Lung (tissue), 16 donors: Measurements from ENCODE around the gene CCT8. TPM values are rescaled to one million over a fixed set of nuclear protein-coding genes. Genes with fewer than 3 reads are reported as not detected.
A peak's percentile ranks its signal among the peaks of the same experiment; 100 is the strongest.

Experiments
- ATAC-seq: fragments of 200-7000 bp; cut with Tn5 transposase; one replicate; pipeline ENCODE4 v1.9.1; 2020; ENCODE audit warnings: moderate number of reproducible peaks; ENCODE audit not compliant: insufficient read depth, low FRiP score
- DNase-seq, 3 donors: peaks; one replicate each; pipeline ENCODE4 v3.0.0-alpha.2; 2013 to 2017
- H3K27ac ChIP-seq, 2 donors: one replicate each; pipeline ENCODE4 v1.5.1; 2013; ENCODE audit warnings: mild to moderate bottlenecking in 2 of 2, moderate library complexity in 2 of 2, control low read depth in 1 of 2, inconsistent platforms in 1 of 2, low read depth in 1 of 2, low read length in 1 of 2
- H3K27me3 ChIP-seq, 3 donors: one replicate each; pipeline ENCODE4 v1.5.1; 2013; ENCODE audit warnings: low read length in 2 of 3; ENCODE audit not compliant: control insufficient read depth in 3 of 3, insufficient read depth in 3 of 3
- H3K36me3 ChIP-seq, 4 donors: one replicate each; pipeline ENCODE4 v1.5.1; 2013; ENCODE audit warnings: low read length in 4 of 4, mild to moderate bottlenecking in 1 of 4, moderate library complexity in 1 of 4; ENCODE audit not compliant: control insufficient read depth in 4 of 4, insufficient read depth in 4 of 4
- H3K4me1 ChIP-seq, 5 donors: one replicate each; pipeline ENCODE4 v1.5.1; 2013; ENCODE audit warnings: low read length in 5 of 5, mild to moderate bottlenecking in 2 of 5, moderate library complexity in 1 of 5; ENCODE audit not compliant: control insufficient read depth in 5 of 5, insufficient read depth in 5 of 5
- H3K4me3 ChIP-seq: one replicate; pipeline ENCODE4 v1.5.1; 2013; ENCODE audit warnings: mild to moderate bottlenecking, control low read depth, moderate library complexity
- H3K9ac ChIP-seq, 2 donors: one replicate each; pipeline ENCODE4 v1.5.1; 2013; ENCODE audit warnings: low read length in 2 of 2, control low read depth in 1 of 2; ENCODE audit not compliant: insufficient read depth in 1 of 2
- H3K9me3 ChIP-seq, 4 donors: one replicate each; pipeline ENCODE4 v1.5.1; 2013; ENCODE audit warnings: low read length in 3 of 4, mild to moderate bottlenecking in 1 of 4, moderate library complexity in 1 of 4; ENCODE audit not compliant: control insufficient read depth in 4 of 4, insufficient read depth in 3 of 4
- CTCF ChIP-seq: IDR thresholded peaks from 2 replicates; pipeline ENCODE4 v1.5.1; 2012; ENCODE audit warnings: mild to moderate bottlenecking; ENCODE audit errors: control extremely low read depth, extremely low read depth
- WGBS, 2 donors: extraction: QIAGEN DNeasy Blood & Tissue Kit; methylation state at CpG; one replicate each; pipeline ENCODE4 v1.1.7; 2013; 5-methylcytosine and 5-hydroxymethylcytosine counted together
- long read RNA-seq, 5 donors: transcript quantifications; one replicate each; lab custom pipeline, GENCODE V29; 2026
- polyA plus RNA-seq, 2 donors: library from polyadenylated mRNA; stranded (reverse); fragments of 200-250 nt; gene quantifications; one replicate each; pipeline ENCODE4 v1.2.1, GENCODE V29; 2013
- total RNA-seq, 2 donors: library from RNA; depleted of rRNA in 1 of 2; stranded (reverse); fragments of >200 nt in 1 of 2; gene quantifications; one replicate each; pipeline ENCODE4 v1.2.1, GENCODE V29; 2014 to 2021
- donor health status: control.
- donor health status: control.
- donor health status: Bipolar disorder and iron deficiency.
- donor health status: healthy.
- donor health status: DM: yes; HTN: yes; CAD: no.

Gene CCT8, protein sequence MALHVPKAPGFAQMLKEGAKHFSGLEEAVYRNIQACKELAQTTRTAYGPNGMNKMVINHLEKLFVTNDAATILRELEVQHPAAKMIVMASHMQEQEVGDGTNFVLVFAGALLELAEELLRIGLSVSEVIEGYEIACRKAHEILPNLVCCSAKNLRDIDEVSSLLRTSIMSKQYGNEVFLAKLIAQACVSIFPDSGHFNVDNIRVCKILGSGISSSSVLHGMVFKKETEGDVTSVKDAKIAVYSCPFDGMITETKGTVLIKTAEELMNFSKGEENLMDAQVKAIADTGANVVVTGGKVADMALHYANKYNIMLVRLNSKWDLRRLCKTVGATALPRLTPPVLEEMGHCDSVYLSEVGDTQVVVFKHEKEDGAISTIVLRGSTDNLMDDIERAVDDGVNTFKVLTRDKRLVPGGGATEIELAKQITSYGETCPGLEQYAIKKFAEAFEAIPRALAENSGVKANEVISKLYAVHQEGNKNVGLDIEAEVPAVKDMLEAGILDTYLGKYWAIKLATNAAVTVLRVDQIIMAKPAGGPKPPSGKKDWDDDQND
- total RNA-seq (100 to 1,000 TPM; 112 to 131 TPM), polyA plus RNA-seq (100 to 1,000 TPM; 124 to 130 TPM)
- long read RNA-seq, donor 1, transcript CCT8-201 (15 exons, 2,005 nt), result major isoform, 62 of 178 reads
- long read RNA-seq, donor 1, transcript CCT8-210 (5 exons, 1,326 nt), result minor isoform, 8 of 178 reads
- long read RNA-seq, donor 1, partial matches to known transcripts, result 97 of 178 reads
- long read RNA-seq, donor 1, other reads (novel, unspliced or antisense), result 10 of 178 reads
- long read RNA-seq, donor 2, transcript CCT8-201 (15 exons, 2,005 nt), result major isoform, 9 of 53 reads
- long read RNA-seq, donor 2, partial matches to known transcripts, result 38 of 53 reads
- long read RNA-seq, donor 2, other reads (novel, unspliced or antisense), result 0 of 53 reads
- long read RNA-seq, donor 3, transcript CCT8-201 (15 exons, 2,005 nt), result major isoform, 31 of 88 reads
- long read RNA-seq, donor 3, partial matches to known transcripts, result 53 of 88 reads
- long read RNA-seq, donor 3, other reads (novel, unspliced or antisense), result 0 of 88 reads
- long read RNA-seq, donor 4, transcript CCT8-201 (15 exons, 2,005 nt), result major isoform, 14 of 74 reads
- long read RNA-seq, donor 4, partial matches to known transcripts, result 55 of 74 reads
- long read RNA-seq, donor 4, other reads (novel, unspliced or antisense), result 0 of 74 reads
- long read RNA-seq, donor 5, transcript CCT8-201 (15 exons, 2,005 nt), result major isoform, 54 of 148 reads
- long read RNA-seq, donor 5, partial matches to known transcripts, result 83 of 148 reads
- long read RNA-seq, donor 5, other reads (novel, unspliced or antisense), result 6 of 148 reads

- ATAC-seq, result peak; percentile 97
- TF ChIP-seq CTCF, result no peak
- Histone ChIP-seq H3K27ac (peak within 1 kb of the TSS; percentile 89 to 94), H3K4me3 (peak within 1 kb of the TSS; percentile 58), H3K9ac (peak within 1 kb of the TSS; percentile 97 to 99), H3K27me3 (no peaks in the 10 kb centered on the region), H3K36me3 (peaks cover 2 to 6% (median 5%) of the 10 kb centered on the region in 4 donors), H3K4me1 (peaks cover 3 to 19% (median 9%) of the 10 kb centered on the region in 5 donors), H3K9me3 (no peaks in the 10 kb centered on the region)
- DNase-seq, result peak; percentile 99 to 100 (median 100)
- WGBS, 2 donors, result 0% methylated on average over 57 to 62 of the region's 62 CpGs
Observed at GRCh38 chr21:29073222-29074006, at the start of gene CCT8. Gene CCT8 (minus strand): TSS chr21:29073648. CDS start chr21:29073590, 58 bp downstream.

DNA sequence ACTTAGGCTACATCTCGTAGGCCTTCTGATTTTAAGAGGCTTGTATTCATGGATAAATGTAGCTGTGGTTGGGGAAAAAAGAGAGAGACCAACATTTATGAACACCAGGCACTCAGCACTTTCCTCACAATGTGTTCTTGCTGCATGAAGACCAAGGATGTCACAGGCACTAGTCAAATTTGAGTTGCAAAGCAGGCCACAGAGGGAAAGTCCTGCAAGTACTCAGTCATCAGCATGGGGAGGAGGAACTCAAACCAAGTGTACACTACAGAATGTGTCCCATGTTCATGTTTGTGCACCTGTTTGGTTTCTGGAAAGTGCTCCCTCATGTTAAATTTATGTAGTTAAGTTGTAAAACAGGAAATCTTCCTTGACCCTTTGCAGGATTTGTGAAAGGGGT lies 48.3 kb upstream of the CCT8 start:
- H3K36me3 ChIP-seq, result no peaks in the 10 kb centered on the region
- no peaks in the 10 kb centered on the region for H3K4me1 ChIP-seq
- no peak overlapping the region for H3K27ac ChIP-seq
- no peak overlapping the region for H3K4me3 ChIP-seq
- ATAC-seq, result no peak
- 77 to 87% methylated on average over 1 of the region's 1 CpG for WGBS, 2 donors
- no peak for DNase-seq
- H3K27me3 ChIP-seq, result no peaks in the 10 kb centered on the region
- TF ChIP-seq CTCF, result no peak
- no peak overlapping the region for H3K9ac ChIP-seq
- no peaks in the 10 kb centered on the region for H3K9me3 ChIP-seq

DNA sequence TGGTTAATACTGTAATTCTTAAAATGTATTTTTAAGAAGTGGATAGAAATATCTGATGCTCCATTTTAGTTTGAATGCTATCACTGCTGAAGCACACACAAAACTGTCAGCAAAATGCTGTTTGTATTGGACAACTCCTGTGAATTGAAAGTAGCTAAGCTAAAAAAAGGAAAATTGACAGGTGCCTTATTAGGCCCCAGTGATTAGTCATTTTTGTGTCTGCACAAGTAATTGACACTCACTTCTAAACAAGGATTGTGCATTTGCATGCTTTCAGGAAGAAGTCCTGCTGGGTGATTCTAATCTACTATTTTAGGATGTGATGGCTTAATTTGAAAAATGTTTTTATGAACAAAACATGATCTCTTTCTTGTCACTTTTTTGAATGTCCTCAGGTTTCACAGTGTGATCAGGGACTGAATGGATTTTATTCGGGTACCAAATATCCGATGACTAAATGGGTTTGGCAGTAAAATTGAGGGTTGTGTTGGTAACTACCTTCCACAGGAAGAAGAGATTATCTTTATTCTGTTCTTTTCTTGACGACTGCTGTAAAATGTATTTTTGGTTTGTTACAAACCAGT lies 44.0 kb upstream of the CCT8 start:
- ATAC-seq, result no peak
- Histone ChIP-seq H3K4me1 (no peaks in the 10 kb centered on the region), H3K36me3 (no peaks in the 10 kb centered on the region), H3K9me3 (no peaks in the 10 kb centered on the region), H3K9ac (no peak overlapping the region), H3K27ac (no peak overlapping the region), H3K27me3 (no peaks in the 10 kb centered on the region), H3K4me3 (no peak overlapping the region)
- no peak for TF ChIP-seq CTCF
- DNase-seq, result no peak
- 88 to 91% methylated on average over 3 of the region's 3 CpGs for WGBS, 2 donors
